Measurements from ENCODE around the gene NGFR.

DNA sequence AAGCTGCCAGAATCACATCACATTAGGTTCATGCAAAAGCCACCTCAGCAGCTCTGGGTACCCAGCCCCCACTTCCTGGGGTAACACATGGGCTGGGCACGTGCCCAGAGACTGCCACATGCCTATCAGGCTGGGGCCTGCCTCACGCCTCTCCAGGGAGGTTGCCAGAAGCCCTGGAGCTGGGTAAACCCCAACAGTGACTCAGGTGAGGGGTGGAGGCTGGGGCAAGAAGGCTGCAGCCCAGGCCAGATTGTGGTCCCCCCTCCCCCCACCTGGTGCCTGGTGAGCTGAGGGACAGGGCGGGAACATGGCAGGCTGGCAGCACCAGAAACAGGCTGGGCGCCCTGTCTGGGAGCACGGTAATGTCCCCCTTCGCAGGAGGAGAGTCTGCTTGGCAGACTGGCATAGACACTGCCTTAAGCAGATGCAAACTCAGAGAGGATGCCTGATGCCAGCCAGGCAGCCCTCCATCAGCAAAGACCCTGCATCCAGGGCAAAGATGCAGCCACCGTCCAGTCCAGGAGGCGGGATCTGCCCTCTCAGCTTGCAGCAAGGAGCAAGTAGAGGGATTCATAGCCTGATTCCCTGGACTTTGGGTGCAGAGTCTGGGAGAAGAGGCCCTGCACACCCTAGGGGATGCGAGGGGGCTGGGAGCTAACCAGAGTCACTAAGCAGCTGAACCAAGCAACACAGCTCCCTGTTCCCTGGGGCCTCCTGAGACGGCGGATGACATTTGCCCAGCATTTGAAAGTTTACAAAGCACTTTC, 28.8 kb downstream of the NGFR start:
- TF ChIP-seq, protein P1, sequence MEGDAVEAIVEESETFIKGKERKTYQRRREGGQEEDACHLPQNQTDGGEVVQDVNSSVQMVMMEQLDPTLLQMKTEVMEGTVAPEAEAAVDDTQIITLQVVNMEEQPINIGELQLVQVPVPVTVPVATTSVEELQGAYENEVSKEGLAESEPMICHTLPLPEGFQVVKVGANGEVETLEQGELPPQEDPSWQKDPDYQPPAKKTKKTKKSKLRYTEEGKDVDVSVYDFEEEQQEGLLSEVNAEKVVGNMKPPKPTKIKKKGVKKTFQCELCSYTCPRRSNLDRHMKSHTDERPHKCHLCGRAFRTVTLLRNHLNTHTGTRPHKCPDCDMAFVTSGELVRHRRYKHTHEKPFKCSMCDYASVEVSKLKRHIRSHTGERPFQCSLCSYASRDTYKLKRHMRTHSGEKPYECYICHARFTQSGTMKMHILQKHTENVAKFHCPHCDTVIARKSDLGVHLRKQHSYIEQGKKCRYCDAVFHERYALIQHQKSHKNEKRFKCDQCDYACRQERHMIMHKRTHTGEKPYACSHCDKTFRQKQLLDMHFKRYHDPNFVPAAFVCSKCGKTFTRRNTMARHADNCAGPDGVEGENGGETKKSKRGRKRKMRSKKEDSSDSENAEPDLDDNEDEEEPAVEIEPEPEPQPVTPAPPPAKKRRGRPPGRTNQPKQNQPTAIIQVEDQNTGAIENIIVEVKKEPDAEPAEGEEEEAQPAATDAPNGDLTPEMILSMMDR (conservative IDR thresholded peaks at IDR 0.05; ENCODE audit: low read depth, low read length), result no peak
- no peak for TF ChIP-seq EZH2 (IDR thresholded peaks at IDR 0.05; ENCODE audit: borderline replicate concordance, low read depth, low read length, poor library complexity, severe bottlenecking)
